RKO (cell line): ENCODE data around the gene TMEM156.
"Not testable (repeated sequence)": the region's sequence is repeated elsewhere in the genome, so short reads cannot be mapped to it uniquely, and the experiment has no call there.

Experiments
- DNase-seq: peaks from one replicate; pipeline ENCODE4 v3.0.0-alpha.2; 2016; ENCODE audit warnings: low spot score

TMEM156 gene

DNA sequence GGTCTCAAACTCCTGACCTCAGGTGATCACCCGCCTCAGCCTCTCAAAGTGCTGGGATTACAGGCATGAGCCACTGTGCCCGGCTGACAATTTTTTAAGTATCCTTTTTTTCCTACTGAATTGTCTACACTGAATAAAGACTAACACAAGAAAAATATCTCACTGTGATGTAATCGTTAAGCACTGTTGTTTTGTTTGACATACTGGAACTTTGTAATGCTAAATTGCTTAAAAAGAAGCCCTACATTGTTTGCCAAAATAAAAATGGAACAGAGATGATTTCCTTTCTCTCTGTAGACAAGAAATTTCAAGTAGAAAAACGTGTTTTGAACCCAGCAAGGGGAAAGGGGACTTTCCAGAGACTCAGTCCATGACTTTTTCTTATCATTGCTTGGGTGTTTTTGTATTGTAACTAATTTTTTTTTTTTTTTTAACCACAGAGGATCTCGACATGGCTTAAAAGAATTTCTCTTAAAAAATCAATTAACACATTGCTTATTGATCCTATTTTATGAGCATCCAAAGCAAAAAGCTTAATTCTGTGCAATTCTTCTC is 74.9 kb downstream of the TMEM156 start:
- no peak for DNase-seq

DNA sequence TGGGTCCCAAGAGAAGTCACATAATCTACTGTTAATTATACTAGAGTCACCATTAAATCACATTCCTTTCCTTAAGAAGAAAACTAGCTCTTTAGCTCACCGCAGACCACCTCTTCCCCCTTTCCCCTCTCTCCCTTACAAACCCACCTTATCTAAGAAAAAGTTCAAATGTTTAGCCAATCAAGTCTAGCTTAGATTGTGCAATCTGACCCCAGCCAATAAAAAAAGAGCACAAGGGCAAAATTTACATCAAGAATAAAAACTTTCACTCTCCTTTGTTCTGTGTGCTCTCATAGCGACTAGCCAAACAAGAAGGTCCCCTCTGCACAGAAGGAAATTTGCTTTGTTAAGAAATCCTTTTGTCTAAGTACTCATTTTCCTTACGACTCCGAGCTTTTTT is 76.3 kb downstream of the TMEM156 start:
- DNase-seq: no peak

DNA sequence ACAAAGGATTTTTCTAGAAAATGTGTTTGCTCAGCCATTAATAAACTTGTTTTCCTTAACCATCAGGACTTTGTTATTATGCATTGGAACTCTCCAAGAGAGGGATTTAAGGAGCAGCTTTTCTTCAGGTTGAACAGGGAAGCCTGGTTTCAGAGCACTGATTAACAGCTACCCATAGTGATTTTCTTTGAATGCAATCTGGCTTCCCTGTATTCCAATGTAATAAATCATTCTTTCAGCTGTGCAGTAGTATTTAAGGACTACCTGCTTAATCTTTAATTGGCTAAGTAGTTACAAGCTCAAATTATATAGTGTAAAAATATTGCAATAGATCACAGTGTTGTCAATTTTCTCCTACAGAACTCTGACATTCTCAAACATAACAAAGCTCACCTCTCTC is 77.5 kb downstream of the TMEM156 start:
- no peak for DNase-seq

DNA sequence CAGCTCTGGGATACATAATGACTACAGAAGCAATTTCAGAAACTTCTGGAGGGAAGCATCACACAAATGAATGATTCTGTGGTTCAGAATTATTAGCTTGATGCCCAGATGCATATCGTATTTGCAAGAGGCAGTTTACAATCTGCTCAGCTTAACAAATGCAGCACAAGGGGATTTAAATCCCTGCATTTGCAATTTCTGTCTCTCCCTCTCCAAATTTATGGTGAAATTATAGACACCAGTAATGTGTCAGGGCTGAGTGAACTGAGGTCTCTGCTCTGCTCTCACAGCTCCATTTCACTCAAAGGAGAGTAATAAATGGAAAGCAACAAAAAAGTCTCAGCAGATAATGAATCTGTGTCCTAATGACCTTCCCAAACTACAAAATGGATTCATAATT is 80.2 kb downstream of the TMEM156 start:
- DNase-seq: no peak

DNA sequence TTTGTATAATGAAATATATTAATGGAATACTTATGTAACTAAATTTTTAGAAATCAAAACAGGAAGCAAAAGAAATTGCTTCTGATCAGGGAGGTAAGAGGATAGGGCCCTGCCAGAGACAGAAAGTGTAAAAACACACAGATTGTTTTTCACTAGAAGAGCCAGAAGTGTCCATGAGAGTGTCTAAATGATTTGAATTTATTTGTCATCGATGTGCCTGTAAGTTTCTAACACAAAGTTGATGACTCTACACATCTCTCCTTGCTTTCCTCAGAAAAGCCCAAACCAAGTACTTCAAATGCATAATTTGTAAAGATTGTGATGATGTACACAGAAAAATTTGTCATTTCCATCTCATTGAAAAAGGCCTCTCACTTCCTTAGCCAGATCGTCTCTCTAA is 80.6 kb downstream of the TMEM156 start:
- no peak for DNase-seq

DNA sequence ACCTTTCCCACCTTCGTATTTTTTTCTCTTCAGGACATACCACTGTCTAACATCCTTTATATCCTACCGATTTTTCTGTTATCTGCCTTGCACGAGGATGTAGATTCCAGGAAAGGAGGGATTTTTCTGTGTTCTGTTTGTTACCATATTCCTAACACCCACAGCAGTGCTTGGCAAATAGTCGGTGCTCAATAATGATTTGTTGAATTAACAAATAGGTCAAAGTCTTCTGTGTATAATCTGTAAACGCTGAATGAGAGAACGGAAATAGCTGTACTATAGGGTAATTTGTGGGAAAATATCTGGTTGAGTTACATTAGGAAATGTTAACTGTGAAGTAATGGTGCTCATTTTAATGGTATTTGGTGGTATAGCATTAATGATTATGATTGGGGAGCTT is 81.5 kb downstream of the TMEM156 start:
- DNase-seq: no peak

DNA sequence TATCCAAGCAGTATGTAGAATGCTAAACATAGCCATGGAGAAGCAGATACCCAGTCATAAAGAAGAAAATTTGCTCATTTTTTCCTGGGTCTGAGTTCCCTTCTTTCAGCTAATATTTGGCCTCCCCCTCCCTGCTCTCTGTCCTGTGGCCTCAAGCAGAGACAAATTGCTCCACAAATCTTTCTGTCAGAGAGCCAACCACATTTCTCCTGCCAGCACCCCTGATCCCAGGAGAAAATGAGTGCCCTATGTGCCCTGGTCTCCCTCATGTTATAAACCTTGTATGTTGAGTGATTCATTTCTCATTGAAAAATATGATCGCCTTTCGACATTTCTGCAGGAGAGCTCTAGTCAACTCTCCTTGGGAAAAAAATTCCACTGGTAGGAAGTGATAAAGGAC is 82.0 kb downstream of the TMEM156 start:
- no peak for DNase-seq

DNA sequence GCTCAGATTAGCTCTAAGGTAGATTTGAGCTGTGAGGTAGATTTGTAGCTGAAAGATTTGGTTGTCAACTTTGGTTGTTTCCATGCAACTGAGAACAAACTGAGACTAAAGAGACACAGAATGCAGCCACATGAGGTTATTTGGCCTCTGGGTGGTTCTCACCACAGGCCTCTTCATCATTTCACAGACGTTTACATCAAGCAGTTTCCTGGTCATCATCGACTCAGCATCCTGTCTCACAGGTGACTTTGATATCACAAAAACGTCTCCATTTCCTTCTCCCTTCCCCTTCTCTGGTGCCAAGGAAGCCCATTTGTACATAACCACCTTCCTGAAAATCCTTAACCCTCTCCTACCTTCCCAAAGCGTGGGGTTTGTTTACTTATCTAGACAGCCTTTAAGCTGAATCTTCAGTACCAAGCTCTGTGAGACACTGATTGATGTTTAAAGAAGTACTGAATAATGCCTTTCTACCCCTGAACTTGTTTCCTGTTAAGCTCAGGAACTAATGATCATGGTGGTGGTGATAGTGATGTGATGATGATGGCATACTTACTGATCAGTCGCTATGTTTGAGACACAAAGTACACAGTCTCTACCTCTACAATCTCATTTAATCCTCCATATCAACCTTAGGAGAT is 82.7 kb downstream of the TMEM156 start:
- DNase-seq: peak; percentile 37

DNA sequence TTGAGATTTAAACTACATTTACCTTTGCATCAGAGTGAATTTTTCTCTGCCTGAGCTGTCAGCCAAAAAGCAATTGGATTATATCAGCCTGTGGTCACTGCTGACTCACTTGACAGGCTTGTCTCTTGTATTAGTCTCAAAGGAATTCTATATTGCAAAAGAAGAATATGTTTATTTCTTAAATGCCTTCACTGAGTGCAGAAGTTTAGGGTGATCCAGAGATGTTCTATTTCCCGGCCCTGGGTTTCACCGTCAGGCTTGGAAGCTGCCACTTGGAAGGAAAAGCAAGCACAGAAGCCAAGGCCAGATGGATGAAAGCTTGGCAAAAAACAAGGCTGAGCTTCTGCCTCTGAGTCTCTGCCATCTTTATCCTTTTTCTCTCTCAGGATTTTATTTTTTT is 83.7 kb downstream of the TMEM156 start:
- peak; percentile 78 for DNase-seq

DNA sequence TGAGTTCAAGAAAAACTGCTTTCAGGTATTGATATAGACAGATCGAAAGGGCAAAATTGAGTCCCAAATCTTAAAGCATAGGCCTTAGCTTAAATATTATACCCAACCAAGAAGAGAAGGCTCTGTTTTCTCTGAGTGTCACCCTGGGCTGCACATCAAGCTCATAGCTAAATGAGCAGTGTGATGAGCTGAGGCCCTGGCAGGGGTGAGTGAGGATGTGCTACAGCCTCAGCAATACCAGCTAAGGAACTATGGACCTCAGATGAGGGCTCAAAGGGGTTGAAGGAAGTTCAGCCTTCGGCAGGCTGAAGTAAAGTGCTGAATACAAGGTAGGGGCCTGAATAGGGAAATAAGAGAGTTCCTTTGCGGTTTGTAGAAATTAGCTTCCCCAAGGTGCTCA is 85.3 kb downstream of the TMEM156 start:
- DNase-seq: no peak

DNA sequence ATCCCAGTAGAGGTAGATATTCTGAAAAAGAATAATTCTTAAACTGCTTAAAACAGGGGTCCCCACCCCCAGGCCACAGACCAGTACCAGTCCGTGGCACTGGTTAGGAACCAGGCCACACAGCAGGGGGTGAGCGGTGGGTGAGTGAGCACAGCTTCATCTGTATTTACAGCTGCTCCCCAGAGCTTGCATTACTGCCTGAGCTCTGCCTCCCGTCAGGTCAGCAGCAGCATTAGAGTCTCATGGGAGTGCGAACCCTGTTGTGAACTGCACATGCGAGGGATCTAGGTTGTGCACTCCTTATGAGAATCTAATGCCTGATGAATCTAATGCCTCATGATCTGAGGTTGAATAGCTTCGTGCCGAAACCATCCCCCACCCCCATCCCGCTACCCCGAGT is 87.8 kb downstream of the TMEM156 start:
- no peak for DNase-seq

DNA sequence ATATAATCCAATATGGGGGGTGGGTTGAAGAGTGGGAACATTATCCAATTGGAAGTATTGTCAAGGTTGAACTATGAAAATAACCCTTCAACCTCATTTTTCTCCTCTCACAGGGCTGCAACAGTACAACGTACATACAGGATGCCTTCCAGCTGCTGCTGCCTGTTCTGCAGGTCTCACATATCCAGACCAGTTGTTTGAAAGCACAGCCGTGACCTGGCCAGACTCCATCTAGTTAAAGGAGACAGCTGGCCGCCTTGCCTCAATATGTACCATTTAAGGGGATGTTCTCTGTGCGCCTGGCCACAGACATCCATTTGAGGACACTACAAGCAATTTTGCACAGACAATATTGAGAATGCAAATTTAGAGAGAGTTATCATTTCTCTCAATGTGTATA is 88.9 kb downstream of the TMEM156 start:
- no peak for DNase-seq

DNA sequence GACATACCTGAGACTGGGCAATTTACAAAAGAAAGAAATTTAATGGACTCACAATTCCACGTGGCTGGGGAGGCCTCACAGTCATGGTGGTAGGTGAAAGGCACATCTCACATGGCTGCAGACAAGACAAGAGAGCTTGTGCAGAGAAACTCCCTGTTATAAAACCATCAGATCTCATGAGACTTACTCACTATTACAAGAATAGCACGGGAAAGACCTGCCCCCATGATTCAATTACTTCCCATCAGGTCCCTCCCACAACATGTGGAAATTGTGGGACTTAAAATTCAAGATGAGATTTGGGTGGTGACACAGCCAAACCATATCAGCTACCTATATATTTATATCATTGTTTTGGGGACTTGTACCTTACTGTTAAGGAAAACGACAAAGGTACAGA is 90.3 kb downstream of the TMEM156 start:
- not testable (repeated sequence) for DNase-seq

DNA sequence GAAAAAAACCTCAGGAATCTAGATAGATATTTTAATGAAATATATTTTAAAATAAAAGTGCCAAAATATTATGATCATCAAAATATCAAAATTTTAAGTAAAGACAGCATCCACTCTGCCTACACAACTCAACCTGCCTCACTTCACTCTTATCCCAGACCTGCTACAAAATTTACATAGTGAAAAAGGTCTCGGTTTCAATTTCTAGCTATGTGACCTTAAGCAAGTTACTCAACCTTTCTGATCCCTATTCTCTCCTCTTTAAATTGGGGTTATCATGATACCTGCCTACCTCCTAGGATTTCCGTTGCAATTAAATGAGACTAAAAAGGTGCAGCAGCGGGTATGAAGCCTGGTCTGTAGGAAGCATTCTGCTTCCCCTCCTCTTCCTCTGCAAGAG is 91.7 kb downstream of the TMEM156 start:
- no peak for DNase-seq

DNA sequence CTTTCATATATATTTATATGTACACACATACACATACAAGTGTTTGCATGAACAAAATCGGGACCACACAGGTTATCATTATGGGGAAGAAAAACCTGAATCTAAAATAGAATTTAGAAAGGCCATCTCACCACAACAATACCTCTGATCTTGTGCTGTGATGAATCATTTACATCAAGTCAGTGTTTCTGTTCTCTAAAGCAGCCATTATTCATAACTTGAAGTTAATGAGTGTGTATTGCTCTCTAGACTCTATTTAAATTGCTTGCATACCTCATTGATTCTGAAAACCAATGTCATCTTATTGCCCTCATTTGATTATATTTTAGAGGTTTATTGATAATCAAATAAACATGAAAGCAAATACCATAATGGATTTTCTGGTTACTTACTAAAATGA is 93.0 kb downstream of the TMEM156 start:
- DNase-seq: no peak

DNA sequence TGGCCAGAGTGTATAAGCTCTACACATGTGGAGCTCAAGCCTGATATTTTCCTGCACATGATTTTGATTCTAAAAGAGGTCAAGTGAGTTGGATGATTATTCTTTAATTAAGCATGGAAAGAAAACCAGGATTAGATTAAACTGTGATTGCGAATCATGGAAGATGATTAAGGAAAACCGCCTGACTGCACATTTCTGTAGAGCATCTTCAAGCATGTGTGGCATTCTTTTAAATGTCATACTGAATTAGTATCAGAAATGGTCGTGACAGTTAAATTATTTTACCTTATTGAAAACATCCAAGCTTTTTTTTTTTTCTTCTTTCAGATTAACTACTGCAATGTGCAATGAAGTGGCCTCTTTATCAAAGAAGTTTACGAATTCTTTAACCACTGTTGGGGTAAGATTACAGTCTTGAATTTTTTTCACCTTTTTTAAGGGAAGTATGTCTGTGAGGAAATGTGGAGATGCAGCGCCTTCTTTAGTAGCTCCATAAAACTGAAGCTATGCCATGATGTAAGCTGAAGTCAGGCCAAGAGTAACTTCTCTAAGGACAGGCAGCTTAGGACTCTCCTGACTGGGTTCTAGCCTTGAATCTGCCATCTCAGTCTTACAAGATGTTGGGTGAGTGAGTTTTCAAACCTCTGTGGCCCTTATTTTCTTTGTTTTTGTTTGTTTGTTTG is 96.7 kb downstream of the TMEM156 start:
- no peak for DNase-seq

DNA sequence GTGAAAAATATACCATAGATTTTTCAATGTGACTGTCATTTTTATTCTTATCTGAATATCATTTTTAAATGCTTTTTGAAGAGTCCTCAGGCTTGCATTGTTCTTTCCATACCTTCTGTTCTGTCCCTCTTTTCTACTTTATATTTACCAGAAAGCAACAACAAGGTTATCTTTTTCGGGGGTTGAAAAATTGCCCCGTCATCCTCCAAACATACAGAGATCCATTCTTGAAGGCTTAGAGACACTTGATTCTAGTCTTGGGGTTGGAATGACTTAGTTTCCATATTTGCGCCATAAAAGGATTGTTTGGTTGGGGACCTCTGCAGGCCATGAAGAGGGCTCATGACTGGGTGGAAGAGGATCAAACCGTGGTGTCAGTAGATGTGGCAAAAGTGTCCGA is 101.1 kb downstream of the TMEM156 start:
- DNase-seq: no peak

DNA sequence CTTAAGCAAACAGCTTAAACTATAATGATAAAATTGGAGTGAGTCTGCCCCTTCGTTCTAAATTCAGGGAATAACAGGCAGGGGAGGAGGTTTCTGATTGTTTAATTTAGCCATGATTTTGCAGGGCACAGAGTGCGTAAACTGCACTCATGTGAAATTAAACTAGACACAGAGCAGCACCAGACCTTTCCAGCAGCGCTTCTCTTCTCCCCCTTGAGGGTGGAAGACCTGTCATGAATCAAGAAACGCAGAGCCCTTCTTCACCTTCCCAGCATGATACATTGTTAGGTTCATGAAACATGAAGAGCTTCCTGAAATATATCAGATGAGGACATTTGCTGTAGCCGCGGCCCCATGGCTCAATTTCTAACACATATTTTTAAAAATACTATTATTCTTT is 101.5 kb downstream of the TMEM156 start:
- no peak for DNase-seq

DNA sequence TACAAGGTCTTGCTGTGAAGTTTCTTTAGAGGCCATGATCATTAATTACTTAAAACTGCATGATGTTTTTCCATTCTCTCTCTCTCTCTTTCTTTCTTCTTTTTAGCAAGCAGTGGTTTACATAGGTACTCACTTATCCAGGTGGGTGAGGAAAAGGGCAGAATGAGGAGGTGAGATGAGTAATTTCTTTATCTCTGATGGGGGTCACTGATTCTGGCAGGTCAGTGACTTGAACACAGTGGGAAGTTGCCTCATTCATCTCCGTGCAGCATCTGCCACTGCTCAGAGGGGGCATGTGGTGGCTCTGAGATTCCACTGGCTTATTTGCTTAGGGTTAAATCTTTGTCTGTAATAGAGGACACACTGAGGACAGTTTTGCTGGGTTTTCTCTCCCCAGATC is 102.0 kb downstream of the TMEM156 start:
- DNase-seq: no peak

DNA sequence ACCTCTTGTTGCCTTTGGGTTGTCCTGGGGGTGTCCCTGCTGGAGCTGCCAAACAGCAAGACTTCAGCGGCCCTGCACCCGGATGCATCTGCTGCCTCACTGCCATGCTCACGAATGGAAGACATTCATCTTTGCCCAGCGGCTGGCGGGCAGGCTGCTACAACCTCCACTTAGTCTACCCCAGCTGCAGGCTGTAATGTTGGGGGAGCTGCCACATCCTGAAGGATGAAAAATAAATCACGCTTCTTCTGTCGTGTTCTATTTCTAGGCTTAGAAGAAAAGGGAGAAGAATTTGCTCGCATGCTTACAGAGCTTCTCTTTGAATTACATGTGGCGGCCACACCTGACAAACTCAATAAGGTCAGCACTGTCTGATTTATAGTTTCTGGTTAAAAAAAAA is 103.2 kb downstream of the TMEM156 start:
- DNase-seq: no peak

DNA sequence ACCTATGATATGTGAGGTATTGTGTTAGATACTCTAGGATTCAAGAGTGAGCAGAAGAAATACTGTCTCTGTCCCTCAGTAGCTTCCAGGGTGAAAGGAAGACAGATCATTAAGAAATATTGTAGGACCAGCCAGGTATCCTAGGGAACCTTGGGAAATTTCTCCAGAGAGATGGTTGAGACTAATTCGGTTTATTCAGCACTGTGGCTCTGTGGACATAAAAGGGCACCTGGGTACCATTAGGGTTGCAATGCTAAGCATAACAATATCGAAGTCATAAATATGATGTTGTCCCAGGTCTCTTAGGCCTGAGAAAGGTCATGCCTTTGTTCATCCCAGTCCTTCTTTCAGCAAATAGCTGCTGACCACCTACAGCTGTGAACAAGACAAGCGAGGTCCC is 103.6 kb downstream of the TMEM156 start:
- no peak for DNase-seq

DNA sequence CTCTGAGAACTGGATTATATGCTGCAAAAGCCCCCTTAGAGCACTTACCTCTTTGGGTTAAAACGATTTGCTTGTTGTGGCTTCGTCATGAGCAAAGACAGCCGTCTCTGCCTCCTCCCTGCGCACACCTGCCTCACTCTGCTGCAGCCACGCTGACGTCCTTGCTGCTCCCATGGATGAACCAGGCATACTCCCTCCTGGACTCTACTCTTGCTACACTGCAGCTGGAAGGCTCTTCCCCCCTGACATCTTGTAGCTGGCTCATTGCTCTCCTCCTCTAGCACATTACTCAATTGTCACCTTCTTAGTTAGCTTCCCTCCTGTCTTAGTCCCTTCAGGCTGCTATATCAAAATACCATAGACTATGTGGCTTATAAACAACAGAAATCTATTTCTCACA is 105.3 kb downstream of the TMEM156 start:
- DNase-seq: no peak

DNA sequence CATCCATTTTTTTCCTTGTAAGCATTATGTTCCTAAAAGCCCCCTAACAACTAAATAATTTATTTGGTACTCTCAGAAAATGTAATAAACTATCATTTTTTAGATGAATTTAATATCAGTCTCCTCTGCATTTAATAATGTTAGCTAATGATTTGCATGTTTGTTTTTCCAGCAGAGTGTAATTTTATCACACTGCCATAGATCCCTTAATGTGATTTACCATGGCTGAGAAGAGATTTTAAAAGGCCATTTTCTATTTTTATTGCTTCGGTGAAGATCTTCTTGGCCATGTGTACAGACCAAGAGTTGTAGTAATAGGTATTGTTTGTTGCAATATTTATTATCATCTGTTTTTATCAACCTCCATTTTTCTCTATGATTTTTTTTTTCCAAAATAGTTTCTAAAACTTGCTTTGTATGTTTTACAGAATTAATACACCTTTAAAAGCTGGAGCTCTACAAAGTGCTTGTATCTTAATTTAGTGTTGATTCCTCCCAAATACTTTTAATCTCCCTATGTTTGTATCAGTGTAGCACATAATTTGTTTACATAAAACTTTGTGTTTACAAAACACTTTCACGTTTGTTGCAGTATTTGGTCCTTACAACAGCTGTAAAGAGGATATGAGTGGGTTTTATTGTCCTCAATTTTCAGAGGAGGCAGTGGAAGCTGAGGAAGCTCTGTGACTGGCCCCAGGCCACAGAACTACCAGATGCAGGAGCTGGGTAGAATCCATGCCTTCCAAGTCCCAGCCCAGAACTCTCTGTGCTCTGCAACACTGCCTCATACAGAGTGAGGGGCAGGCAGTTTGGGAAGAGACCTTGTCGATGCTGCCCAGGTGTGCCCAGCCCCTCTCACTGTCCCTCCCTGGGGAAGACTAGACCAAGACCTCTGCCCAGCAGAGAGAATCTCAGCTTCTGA is 106.5 kb downstream of the TMEM156 start:
- DNase-seq: no peak
